Central memory CD8-positive, alpha-beta T cell (primary cell): ENCODE data around the gene CLIC5.

Experiments used
- ATAC-seq: fragments of 150-1000 bp; cut with Tn5 transposase; replicated peaks from 2 replicates; pipeline ENCODE4 v1.10.0; 2022; ENCODE audit warnings: mild to moderate bottlenecking, moderate FRiP score, moderate number of reproducible peaks; ENCODE audit not compliant: poor library complexity, severe bottlenecking; ENCODE audit errors: extremely low read depth
- DNase-seq, 2 donors: peaks; one replicate each; pipeline ENCODE4 v3.0.0; 2021; ENCODE audit warnings: low spot score in 2 of 2
- H3K27ac Mint-ChIP-seq: one replicate; pipeline ENCODE4 v1.8.0; 2022; ENCODE audit warnings: low read depth, mild to moderate bottlenecking, moderate library complexity, mixed read lengths
- H3K27me3 Mint-ChIP-seq: one replicate; pipeline ENCODE4 v1.8.0; 2022; ENCODE audit warnings: mixed read lengths
- H3K36me3 Mint-ChIP-seq: one replicate; pipeline ENCODE4 v1.8.0; 2022; ENCODE audit warnings: mild to moderate bottlenecking, moderate library complexity, mixed read lengths; ENCODE audit not compliant: insufficient read depth
- H3K4me1 Mint-ChIP-seq: one replicate; pipeline ENCODE4 v1.8.0; 2022; ENCODE audit warnings: mixed read lengths
- H3K4me3 Mint-ChIP-seq: one replicate; pipeline ENCODE4 v1.8.0; 2022; ENCODE audit warnings: mild to moderate bottlenecking, moderate library complexity, mixed read lengths
- H3K9me3 Mint-ChIP-seq: one replicate; pipeline ENCODE4 v1.8.0; 2022; ENCODE audit warnings: mixed read lengths

Gene CLIC5

DNA sequence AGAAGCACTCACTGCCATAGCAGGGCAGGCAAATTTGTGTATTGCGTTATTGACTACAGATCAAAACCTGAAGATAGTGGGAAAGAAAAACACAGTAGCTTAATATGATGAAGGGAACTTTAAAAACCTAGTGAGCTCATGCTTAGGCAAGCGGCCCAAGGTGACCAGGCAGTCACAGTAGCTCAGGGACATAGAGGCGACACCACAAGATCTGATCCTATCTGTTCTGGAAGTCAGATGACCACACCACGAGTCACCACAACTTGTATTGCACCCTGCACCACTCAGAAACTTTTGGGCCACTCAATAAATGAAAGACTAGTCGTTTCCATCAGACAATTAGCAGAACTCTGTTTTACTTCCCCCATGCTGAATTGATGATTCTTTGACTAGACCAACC lies 4.9 kb downstream of the CLIC5 start:
- Mint-ChIP-seq H3K27ac (peak overlapping the region; percentile 85), H3K4me1 (peaks cover 37% of the 10 kb centered on the region), H3K36me3 (peaks cover 8% of the 10 kb centered on the region), H3K4me3 (peak overlapping the region; percentile 71), H3K27me3 (no peaks in the 10 kb centered on the region), H3K9me3 (no peaks in the 10 kb centered on the region)
- ATAC-seq (no peak), DNase-seq (no peak)

DNA sequence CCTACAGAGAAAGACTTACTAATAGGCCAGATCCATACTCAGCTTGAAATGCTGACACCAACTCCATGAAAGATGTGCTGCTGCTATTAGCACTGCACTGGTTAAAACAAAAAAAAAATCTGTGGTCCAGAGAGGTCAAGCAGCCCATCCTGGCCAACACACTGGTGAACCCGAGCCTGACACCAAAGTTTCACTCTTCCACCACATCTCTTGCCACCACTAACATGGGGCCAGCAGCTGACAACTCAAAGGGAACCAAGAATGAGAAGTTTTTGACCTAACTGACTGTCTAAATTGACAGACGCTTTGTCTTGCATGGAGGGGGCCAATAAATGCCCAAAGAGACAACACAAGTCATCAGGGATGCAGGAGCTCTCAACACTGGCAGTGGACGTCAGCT lies 5.4 kb downstream of the CLIC5 start:
- Mint-ChIP-seq H3K4me3 (no peak overlapping the region), H3K27me3 (no peaks in the 10 kb centered on the region), H3K36me3 (peaks cover 6% of the 10 kb centered on the region), H3K9me3 (no peaks in the 10 kb centered on the region), H3K4me1 (peaks cover 42% of the 10 kb centered on the region), H3K27ac (peak overlapping the region; percentile 85)
- DNase-seq (no peak), ATAC-seq (no peak)

DNA sequence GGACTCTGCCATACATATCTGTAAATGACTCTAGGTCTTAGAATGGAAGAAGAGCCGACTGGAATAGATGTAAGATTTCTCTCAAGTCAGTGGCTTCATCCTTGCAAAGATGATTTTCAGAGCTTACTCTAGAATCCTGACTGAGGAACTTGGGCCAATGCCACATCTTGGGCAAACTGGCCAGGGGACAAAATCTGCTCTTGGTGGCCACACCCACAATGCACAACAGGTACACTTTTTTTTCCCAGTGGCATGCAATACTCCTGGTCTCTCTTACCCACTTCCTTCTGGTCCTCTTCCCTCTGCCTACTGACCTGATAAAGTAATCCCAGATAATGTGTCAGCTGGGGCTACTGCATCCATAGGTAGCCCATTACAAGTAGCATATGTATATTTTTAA lies 13.4 kb downstream of the CLIC5 start:
- H3K4me3 Mint-ChIP-seq = no peak overlapping the region
- H3K9me3 Mint-ChIP-seq = no peaks in the 10 kb centered on the region
- ATAC-seq (no peak), DNase-seq (no peak)
- H3K4me1 Mint-ChIP-seq = peaks cover 6% of the 10 kb centered on the region
- H3K36me3 Mint-ChIP-seq = no peaks in the 10 kb centered on the region
- no peak overlapping the region for H3K27ac Mint-ChIP-seq
- no peaks in the 10 kb centered on the region for H3K27me3 Mint-ChIP-seq

DNA sequence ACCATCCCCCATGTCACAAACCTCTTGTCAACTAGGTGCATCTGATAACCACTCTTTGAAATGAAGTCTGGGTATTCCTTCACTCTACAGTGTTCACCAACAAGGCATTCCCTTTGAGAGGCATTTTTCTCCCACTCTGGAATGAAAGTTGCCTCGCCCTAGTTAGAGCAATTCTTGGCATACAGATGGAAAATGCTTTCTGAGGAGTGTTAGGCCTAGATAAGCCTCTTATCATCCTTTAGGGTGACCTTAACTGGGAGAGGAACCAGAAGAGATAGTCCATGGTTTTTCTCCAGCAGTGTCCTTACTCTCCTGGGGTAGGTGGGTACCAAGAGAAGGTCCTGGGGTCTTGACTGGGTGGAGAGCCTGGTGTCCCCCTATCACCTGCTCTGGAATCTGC lies 14.8 kb downstream of the CLIC5 start:
- H3K36me3 Mint-ChIP-seq = no peaks in the 10 kb centered on the region
- H3K4me1 Mint-ChIP-seq = peaks cover 6% of the 10 kb centered on the region
- no peak overlapping the region for H3K27ac Mint-ChIP-seq
- DNase-seq (no peak), ATAC-seq (no peak)
- no peaks in the 10 kb centered on the region for H3K9me3 Mint-ChIP-seq
- no peak overlapping the region for H3K4me3 Mint-ChIP-seq
- H3K27me3 Mint-ChIP-seq = no peaks in the 10 kb centered on the region

DNA sequence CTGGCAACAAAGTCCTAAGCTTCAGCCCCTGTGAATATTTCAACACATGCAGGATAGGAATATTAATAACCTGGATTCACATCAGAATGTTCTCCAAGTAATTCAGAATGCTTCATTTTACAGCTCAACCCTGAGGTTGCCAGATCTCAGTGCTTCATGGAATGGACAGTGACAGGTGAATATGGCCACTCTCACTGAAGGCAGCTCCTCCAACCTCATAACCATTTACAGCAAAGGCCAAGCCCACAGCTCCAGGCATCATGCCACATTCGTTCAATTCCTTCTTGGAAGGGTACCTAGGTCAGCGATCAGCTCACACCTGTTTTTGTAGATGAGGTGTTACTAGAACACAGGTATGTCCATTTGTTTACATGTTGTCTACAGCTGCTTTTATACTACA lies 17.1 kb downstream of the CLIC5 start:
- ATAC-seq (no peak), DNase-seq (no peak)
- H3K9me3 Mint-ChIP-seq = no peaks in the 10 kb centered on the region
- H3K4me1 Mint-ChIP-seq = no peaks in the 10 kb centered on the region
- H3K4me3 Mint-ChIP-seq = no peak overlapping the region
- no peaks in the 10 kb centered on the region for H3K27me3 Mint-ChIP-seq
- H3K36me3 Mint-ChIP-seq = no peaks in the 10 kb centered on the region
- H3K27ac Mint-ChIP-seq = no peak overlapping the region

DNA sequence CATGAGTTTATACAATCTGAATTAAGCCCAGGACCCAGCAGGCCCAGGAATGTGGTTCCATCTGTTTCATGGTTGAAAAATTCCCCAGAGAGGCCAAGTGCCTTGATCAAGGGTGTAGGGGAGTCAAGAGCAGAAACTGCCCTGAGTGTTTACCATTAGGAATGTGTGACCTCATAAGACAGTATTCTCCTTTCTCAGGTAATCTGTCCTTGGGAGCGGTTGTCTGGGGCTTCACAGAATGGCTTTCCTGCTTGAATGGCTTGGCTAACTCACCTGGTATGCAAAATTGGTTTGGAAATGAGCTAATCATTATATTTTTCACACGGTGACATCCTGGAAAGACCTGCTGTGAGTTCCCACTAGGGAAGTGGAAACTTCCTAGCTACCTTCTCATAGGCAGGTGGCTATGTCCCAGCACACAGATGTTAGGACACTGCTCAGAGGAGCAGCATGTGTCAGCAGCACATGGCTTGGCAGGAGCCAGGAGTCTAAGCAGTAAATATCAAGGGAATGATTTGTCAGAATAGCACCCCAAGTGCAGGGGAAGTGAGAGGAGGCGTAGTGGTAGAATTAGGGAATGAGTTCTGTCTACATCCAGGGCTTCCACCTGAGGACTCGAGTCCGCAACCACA lies 17.7 kb downstream of the CLIC5 start:
- no peaks in the 10 kb centered on the region for H3K27me3 Mint-ChIP-seq
- ATAC-seq (no peak), DNase-seq (no peak)
- H3K27ac Mint-ChIP-seq = no peak overlapping the region
- H3K4me3 Mint-ChIP-seq = no peak overlapping the region
- H3K36me3 Mint-ChIP-seq = no peaks in the 10 kb centered on the region
- H3K4me1 Mint-ChIP-seq = no peaks in the 10 kb centered on the region
- no peaks in the 10 kb centered on the region for H3K9me3 Mint-ChIP-seq

DNA sequence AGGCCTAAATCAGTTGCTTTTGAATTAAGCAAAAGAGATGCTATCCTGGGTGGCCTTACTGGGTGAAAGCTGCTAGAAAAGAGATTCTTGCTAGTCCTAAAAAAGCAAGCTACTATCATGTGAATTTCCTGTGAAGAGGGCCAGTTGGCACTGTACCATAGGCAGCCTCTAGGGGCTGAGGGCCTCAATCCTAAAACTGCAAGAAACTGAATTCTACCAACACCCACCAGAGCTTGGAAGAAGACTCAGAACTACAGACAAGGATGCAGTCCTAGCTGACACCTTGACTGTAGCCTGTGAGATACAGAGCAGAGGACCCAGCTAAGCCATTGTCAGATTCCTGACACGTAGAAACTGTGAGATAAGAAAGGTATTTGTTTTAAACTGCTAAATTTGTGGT lies 24.5 kb downstream of the CLIC5 start:
- Mint-ChIP-seq H3K4me1 (peaks cover 4% of the 10 kb centered on the region), H3K27me3 (no peaks in the 10 kb centered on the region), H3K9me3 (no peaks in the 10 kb centered on the region), H3K4me3 (no peak overlapping the region), H3K36me3 (no peaks in the 10 kb centered on the region), H3K27ac (no peak overlapping the region)
- ATAC-seq (peak; percentile 32), DNase-seq (no peak)

DNA sequence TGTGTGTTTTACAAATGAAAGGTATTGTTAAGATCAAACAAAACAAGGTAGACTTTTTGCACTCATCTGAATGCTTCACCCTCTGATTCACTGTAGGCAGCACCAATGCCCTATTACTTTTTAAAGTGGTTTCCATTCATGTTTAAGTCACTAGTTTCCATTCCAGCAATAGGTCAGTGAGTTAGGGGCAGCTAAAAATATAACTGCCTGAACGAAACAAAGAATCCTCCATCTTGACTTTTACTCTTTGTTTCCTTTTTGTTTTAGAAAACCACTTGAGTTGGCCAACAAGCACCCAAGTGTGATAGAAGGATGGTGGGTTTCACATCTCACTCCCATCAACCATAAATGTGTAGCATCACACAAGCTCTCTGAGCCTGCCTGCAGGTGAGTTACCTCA lies 25.5 kb downstream of the CLIC5 start:
- H3K9me3 Mint-ChIP-seq = no peaks in the 10 kb centered on the region
- H3K4me3 Mint-ChIP-seq = no peak overlapping the region
- no peak overlapping the region for H3K27ac Mint-ChIP-seq
- peaks cover 13% of the 10 kb centered on the region for H3K4me1 Mint-ChIP-seq
- no peak for ATAC-seq
- H3K27me3 Mint-ChIP-seq = no peaks in the 10 kb centered on the region
- DNase-seq = no peak
- H3K36me3 Mint-ChIP-seq = no peaks in the 10 kb centered on the region

DNA sequence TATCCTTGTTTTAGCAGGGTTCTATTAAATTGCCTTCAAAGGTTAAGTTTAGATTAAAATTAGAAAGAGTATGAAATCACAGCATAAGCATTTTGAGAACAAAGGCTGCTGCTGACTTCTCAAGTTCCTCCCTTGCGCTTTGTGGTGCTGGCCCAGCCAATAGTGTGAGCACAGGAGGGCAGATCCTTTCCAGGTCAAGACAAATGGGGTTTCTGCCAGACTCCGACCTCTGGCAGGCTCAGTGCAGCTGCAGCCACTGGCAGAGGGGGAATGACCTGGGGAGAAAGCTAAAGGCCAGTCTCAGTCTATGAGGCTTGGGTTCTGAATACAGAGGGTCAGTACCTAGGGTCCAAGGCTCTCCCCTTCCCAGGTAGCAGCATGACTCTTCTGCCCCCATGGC lies 27.0 kb downstream of the CLIC5 start:
- Mint-ChIP-seq H3K4me1 (peaks cover 20% of the 10 kb centered on the region), H3K36me3 (no peaks in the 10 kb centered on the region), H3K27ac (no peak overlapping the region), H3K27me3 (no peaks in the 10 kb centered on the region), H3K9me3 (no peaks in the 10 kb centered on the region), H3K4me3 (no peak overlapping the region)
- ATAC-seq (no peak), DNase-seq (no peak)

DNA sequence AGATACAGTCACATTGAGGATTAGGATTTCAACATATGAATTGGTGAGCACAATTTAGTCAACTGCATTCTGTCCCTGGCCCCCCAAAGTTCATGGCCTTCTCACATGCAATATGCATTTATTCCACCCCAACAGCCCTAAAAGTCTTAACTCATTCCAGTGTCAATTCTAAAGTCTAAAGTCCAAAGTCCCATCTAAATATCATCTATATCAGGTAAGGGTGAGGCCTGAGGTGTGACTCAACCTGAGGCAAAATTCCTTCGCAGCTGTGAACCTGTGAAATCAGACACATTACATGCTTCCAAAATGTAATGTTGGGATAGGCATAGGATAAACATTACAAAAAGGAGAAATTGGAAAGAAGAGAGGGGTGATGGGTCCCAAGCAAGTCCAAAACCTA lies 27.8 kb downstream of the CLIC5 start:
- ATAC-seq (no peak), DNase-seq (no peak)
- H3K4me1 Mint-ChIP-seq = peaks cover 20% of the 10 kb centered on the region
- no peak overlapping the region for H3K27ac Mint-ChIP-seq
- H3K36me3 Mint-ChIP-seq = no peaks in the 10 kb centered on the region
- H3K27me3 Mint-ChIP-seq = no peaks in the 10 kb centered on the region
- no peak overlapping the region for H3K4me3 Mint-ChIP-seq
- H3K9me3 Mint-ChIP-seq = no peaks in the 10 kb centered on the region

DNA sequence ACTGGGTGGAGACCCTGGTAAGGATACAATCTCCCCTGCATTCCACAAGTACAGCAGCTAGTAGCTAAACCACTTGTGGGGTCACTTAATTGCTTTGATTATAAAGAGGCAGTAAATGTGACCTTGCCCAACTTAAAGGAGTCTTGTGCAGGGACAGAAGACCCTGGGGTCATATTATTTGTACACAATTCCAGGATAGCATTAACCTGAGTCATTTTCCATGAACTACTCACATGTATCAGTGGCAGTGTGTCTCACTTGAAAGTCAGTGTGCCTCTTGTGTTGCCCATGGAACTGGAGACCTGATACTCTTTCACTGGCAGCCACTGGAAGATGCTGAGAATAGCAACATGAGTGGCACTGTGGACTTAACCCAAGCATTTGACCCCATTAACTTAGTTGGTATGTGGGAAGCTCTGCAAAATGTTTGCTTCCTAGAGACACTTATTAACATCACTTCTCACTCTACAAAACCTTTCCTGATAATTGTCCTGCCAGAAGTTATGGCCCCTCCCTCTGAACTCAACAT lies 28.9 kb downstream of the CLIC5 start:
- Mint-ChIP-seq H3K27ac (no peak overlapping the region), H3K27me3 (no peaks in the 10 kb centered on the region), H3K4me1 (peaks cover 20% of the 10 kb centered on the region), H3K9me3 (no peaks in the 10 kb centered on the region), H3K4me3 (no peak overlapping the region), H3K36me3 (no peaks in the 10 kb centered on the region)
- DNase-seq (no peak), ATAC-seq (no peak)

DNA sequence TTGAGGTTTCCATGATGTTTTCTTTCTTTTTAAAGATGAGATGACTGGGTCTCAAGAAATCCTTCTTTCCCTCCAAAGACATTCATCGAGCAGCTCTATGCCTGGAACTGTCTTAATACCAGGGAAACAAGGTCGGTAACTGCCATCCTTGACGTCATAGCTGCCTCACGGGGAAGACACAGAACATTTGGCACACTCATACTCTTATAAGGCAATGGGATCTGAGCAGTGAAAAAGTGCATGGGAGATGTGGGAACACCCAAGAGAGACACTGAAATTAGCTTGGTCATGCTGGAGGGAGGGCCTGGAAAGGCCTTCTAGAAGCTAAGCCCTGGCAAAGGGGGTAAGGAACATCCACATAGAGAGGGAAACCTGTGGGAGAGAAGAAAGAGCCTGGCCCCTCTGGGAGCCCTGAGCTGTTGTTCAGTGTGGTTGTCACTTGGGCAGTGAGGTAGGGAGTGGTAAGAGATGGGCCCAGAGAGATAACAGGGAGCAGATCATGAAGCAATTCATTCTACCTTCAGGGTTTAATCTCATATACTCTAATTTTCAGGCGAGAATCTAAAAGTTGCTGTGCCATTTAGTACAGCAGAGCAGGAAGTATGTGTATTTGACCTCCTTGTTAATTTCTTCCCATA lies 30.8 kb downstream of the CLIC5 start:
- Mint-ChIP-seq H3K27me3 (no peaks in the 10 kb centered on the region), H3K27ac (no peak overlapping the region), H3K36me3 (no peaks in the 10 kb centered on the region), H3K9me3 (no peaks in the 10 kb centered on the region), H3K4me1 (peaks cover 16% of the 10 kb centered on the region), H3K4me3 (no peak overlapping the region)
- no peak for ATAC-seq
- no peak for DNase-seq

DNA sequence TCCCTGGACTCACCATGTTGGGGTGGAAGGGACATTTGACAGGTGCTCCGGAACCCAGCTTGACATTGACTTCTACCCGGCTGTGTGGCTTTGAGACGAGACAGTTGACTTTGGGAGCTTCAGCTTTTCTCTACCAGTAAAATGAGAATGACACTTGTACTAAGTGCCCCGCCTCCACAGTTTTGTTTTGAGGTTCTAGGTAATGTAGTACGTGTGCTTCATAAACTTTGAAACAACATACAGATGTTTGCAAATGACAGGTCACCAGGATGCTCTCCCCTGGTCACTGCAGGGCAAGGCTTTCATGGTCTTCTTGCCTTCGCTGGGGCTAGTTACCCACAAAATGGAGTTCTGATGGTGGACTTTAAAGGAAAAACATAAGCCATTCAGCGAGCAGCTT lies 31.3 kb downstream of the CLIC5 start:
- peaks cover 16% of the 10 kb centered on the region for H3K4me1 Mint-ChIP-seq

More for the DNA sequence above, 31.3 kb downstream of the CLIC5 start:
- Mint-ChIP-seq H3K9me3 (no peaks in the 10 kb centered on the region), H3K36me3 (no peaks in the 10 kb centered on the region), H3K27ac (no peak overlapping the region), H3K27me3 (no peaks in the 10 kb centered on the region), H3K4me3 (no peak overlapping the region)
- DNase-seq = no peak
- ATAC-seq = no peak
